Astrocyte of the spinal cord (primary cell): Measurements from ENCODE around the gene MACROD2.

Experiments used
- DNase-seq: peaks from one replicate; pipeline ENCODE4 v3.0.0; 2011; ENCODE audit warnings: low read depth, low spot score
- H3K4me3 ChIP-seq: 2 replicates; pipeline ENCODE4 v1.5.1; 2011; ENCODE audit warnings: low read depth, mild to moderate bottlenecking, low read length, moderate library complexity
- CTCF ChIP-seq: IDR thresholded peaks from 2 replicates; pipeline ENCODE4 v1.5.1; 2012; ENCODE audit warnings: low read depth, mild to moderate bottlenecking, low read length, inconsistent platforms
- in situ Hi-C: cut with HindIII; loops from 2 replicates; pipeline ENCODE4 v1.10.0; 2017; ENCODE audit warnings: low sequenced_read_pairs

MACROD2 gene

DNA sequence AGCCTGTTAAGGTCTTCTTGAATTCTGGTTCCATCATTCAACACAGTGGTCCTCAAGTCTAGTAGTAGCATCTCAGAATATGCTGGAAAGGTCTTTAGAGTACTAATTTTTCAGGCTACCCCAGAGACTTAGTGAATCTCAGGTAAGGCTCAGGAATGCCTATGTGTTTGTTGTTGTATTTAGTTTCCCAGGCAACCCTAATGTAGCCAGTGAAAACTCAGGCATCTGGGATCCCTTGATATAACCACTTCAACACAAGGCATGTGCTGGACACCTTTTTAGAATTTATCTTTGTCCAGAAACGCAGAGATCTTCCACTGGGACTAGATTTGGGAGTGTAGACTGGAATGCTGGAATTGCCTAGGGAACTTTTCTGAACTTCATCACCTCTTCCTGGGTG is 940.0 kb downstream of the MACROD2 start:
- no peak for TF ChIP-seq CTCF
- no peak for DNase-seq
- in situ Hi-C loops = no loop called here
- H3K4me3 ChIP-seq = no peak overlapping the region

DNA sequence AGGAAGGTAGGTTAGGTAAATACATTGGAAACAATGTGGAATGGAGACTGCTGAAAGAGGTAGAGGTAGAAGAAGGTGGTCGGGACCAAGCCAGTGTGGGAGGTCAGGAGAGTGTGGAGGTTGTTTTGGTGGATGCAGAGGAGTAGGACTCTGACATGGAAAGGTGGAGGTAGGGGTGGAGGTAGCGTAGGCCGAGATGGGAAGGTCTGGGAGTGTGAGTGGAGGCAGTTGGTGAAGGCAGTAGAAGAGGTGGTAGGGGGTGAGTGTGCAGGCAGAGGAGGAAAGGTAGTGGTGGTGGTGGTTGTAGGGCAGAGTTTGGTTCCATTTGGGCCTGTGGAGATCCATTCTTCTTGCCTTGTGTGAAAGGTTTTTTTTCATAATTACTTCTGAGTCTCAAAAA is 941.7 kb downstream of the MACROD2 start:
- in situ Hi-C loops = no loop called here
- no peak for DNase-seq
- no peak for TF ChIP-seq CTCF
- H3K4me3 ChIP-seq = no peak overlapping the region

- TF ChIP-seq CTCF = no peak
- in situ Hi-C loops = no loop called here
- H3K4me3 ChIP-seq = no peak overlapping the region
- DNase-seq = no peak
These were observed 942.5 kb downstream of the MACROD2 start for GRCh38 chr20:14937846-14938245.

GRCh38 chr20:14947536-14947935 is 952.2 kb downstream of the MACROD2 start:
- no peak for TF ChIP-seq CTCF
- no peak for DNase-seq

DNA sequence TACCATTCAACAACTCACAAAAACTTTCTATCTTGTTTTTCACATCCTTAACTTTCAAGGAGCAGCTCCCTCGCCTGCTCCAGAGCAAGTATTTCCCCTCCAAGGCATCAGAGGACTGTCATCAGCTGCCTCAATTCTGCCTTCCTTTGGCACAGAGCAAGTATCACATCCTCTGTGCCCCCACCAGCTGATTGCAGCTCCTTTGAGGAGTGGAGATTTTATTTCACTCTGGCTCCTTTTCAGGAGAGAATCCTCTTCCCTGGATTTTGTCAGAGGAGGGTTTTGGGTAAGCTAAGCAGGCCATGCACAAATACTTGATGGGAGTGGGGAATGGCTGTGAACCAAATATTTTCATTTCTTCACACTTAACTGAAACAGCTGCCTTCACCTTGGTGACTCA is 952.6 kb downstream of the MACROD2 start:
- no peak overlapping the region for H3K4me3 ChIP-seq
- in situ Hi-C loops = no loop called here
- no peak for TF ChIP-seq CTCF
- DNase-seq = no peak

More at GRCh38 chr20:14947536-14947935, 952.2 kb downstream of the MACROD2 start:
- no peak overlapping the region for H3K4me3 ChIP-seq
- in situ Hi-C loops = no loop called here

GRCh38 chr20:14948416-14948815 is 953.1 kb downstream of the MACROD2 start:
- in situ Hi-C loops = no loop called here
- no peak for DNase-seq
- H3K4me3 ChIP-seq = no peak overlapping the region
- TF ChIP-seq CTCF = peak; percentile 15

- DNase-seq = no peak
- no peak overlapping the region for H3K4me3 ChIP-seq
- TF ChIP-seq CTCF = no peak
- in situ Hi-C loops = no loop called here
These were observed 955.3 kb downstream of the MACROD2 start for GRCh38 chr20:14950633-14951032.
